HepG2 (cell line): ENCODE measurements around the gene SIRT7. TPM values are rescaled to one million over a fixed set of nuclear protein-coding genes. Genes with fewer than 3 reads are reported as not detected.

Experiments used
- ARID4A ChIP-seq: sonication (generic); formaldehyde crosslinking; IDR thresholded peaks from 2 replicates; pipeline ENCODE4 v1.5.0; 2020; ENCODE audit warnings: mild to moderate bottlenecking, missing genetic modification reagents, borderline replicate concordance
- ETS1 ChIP-seq: sonication (generic); formaldehyde crosslinking; IDR thresholded peaks from 2 replicates; pipeline ENCODE4 v1.4.0; 2020; ENCODE audit warnings: missing genetic modification reagents
- KLF11 ChIP-seq: IDR thresholded peaks from 2 replicates; pipeline ENCODE4 v1.6.1; 2016; ENCODE audit warnings: missing compliant biosample characterization
- NFAT5 ChIP-seq: sonication (generic); formaldehyde crosslinking; IDR thresholded peaks from 2 replicates; pipeline ENCODE4 v1.4.0; 2020; ENCODE audit warnings: missing genetic modification reagents
- RERE ChIP-seq: IDR thresholded peaks from 2 replicates; pipeline ENCODE4 v1.6.1; 2016; ENCODE audit warnings: low read depth, missing genetic modification reagents, missing compliant biosample characterization
- THAP8 ChIP-seq: sonication (generic); formaldehyde crosslinking; IDR thresholded peaks from 2 replicates; pipeline ENCODE4 v1.5.1; 2020; ENCODE audit warnings: missing genetic modification reagents, mild to moderate bottlenecking, borderline replicate concordance
- ZNF414 ChIP-seq: sonication (generic); formaldehyde crosslinking; IDR thresholded peaks from 2 replicates; pipeline ENCODE4 v1.5.0; 2020; ENCODE audit warnings: missing genetic modification reagents
- polyA plus RNA-seq, 8 experiments: library from polyadenylated mRNA; depleted of rRNA in 3 of 8; stranded (reverse) in 7 of 8; unstranded in 1 of 8; fragments of >200 nt; fragmentation: Illumina TruSeq in 4 of 8; extraction: Trizol in 4 of 8; gene quantifications; 2 replicates each; pipeline versions ENCODE4 v1.2.1 to v1.2.3, GENCODE V29; 2011 to 2016; ENCODE audit warnings: low read depth in 4 of 8, missing spikeins in 1 of 8, mixed read lengths in 1 of 8; ENCODE audit not compliant: insufficient read depth in 1 of 8
- total RNA-seq, 5 experiments: library from RNA; depleted of rRNA; stranded (reverse); fragments of >200 nt; fragmentation: Illumina TruSeq; extraction: Trizol; gene quantifications; 2 replicates each; pipeline ENCODE4 v1.2.3, GENCODE V29; 2016; ENCODE audit warnings: low read depth in 1 of 5

Gene SIRT7
- total and polyA plus RNA-seq, 2 of the 13 experiments (the other 11 are each of a cell fraction or from before 2014, with no cell fraction given) = 8.3 to 24.8 TPM

GRCh38 chr17:81958633-81959342 lies 40.8 kb upstream of the SIRT7 start (continued):
- TF ChIP-seq NFAT5 (CRISPR knock-in tag) (no peak), ARID4A (CRISPR knock-in tag) (0 out of 2 replicates have a peak, but pooled peaks have one; percentile 15), THAP8 (CRISPR knock-in tag) (no peak), RERE (CRISPR knock-in tag) (no peak), KLF11 (CRISPR knock-in tag) (no peak), ZNF414 (no peak; the same call in 1 of the 2 replicates), ETS1 (CRISPR knock-in tag) (no peak)
